Measurements from ENCODE around the gene CNPY1. TPM values are rescaled to one million over a fixed set of nuclear protein-coding genes. Genes with fewer than 3 reads are reported as not detected.

The CNPY1 gene
- total RNA-seq, 1 experiment from 2014 or later: not detected

GRCh38 chr7:155591055-155591775 is 44.9 kb upstream of the CNPY1 start:
- H3K4me2 ChIP-seq (ENCODE audit: insufficient read depth, insufficient read length, low read length): no peak overlapping the region
- H2BK5ac ChIP-seq (ENCODE audit: insufficient read length, low read length): no peak overlapping the region
- no peaks in the 10 kb centered on the region for H4K20me1 ChIP-seq (ENCODE audit: control insufficient read depth, insufficient read depth, insufficient read length)
- H3K27me3 Mint-ChIP-seq (ENCODE audit: low read depth): no peaks in the 10 kb centered on the region; the same call in none of the 2 replicates
- no peak overlapping the region for H3K18ac ChIP-seq (ENCODE audit: insufficient read length, low read depth, low read length)
- no peak overlapping the region for H2BK15ac ChIP-seq (ENCODE audit: low read depth, low read length)
- no peaks in the 10 kb centered on the region for H3K79me2 ChIP-seq (ENCODE audit: insufficient read depth, low read length)
- no peak overlapping the region for H3T11ph ChIP-seq (ENCODE audit: low read length)
- H3K27ac Mint-ChIP-seq: no peak overlapping the region
- no peak overlapping the region for H3K23ac ChIP-seq (ENCODE audit: insufficient read length, low read depth, low read length)
- H3K4ac ChIP-seq (ENCODE audit: low read depth, low read length): no peak overlapping the region
- no peaks in the 10 kb centered on the region for H3K9me3 ChIP-seq (ENCODE audit: control insufficient read depth, low read depth, low read length)
- H4K8ac ChIP-seq (replicated peaks; ENCODE audit: insufficient read length, low read depth, low read length): no peak overlapping the region
- no peak overlapping the region for H2AFZ ChIP-seq (ENCODE audit: low read length)
- H3K27ac ChIP-seq (ENCODE audit: insufficient read length, low read depth, low read length): no peak overlapping the region
- no peak overlapping the region for H4K91ac ChIP-seq (ENCODE audit: insufficient read length, low read depth, low read length)
- H3K4me1 ChIP-seq (ENCODE audit: insufficient read depth, low read length): peaks cover 4% of the 10 kb centered on the region; the same call in 1 of the 2 replicates
- H3K4me1 Mint-ChIP-seq: peaks cover 11 to 21% of the 10 kb centered on the region in 2 experiments
- no peaks in the 10 kb centered on the region; a peak in 1 of 7 replicates for H3K36me3 Mint-ChIP-seq (ENCODE audit: insufficient read depth in 1 of 3, low read depth in 3 of 3)
- no peak overlapping the region for H3K4me3 Mint-ChIP-seq
- no peaks in the 10 kb centered on the region for H3K23me2 ChIP-seq (ENCODE audit: insufficient read length, low read depth, low read length, poor library complexity, severe bottlenecking)
- no peak overlapping the region for H2BK120ac ChIP-seq (ENCODE audit: low read depth, low read length, poor library complexity, severe bottlenecking)
- WGBS (ENCODE audit: extremely low coverage, insufficient read length, low lambda C conversion rate): no CpG with 5 or more reads among the region's 14 CpGs
- H3K79me1 ChIP-seq (ENCODE audit: insufficient read depth, low read depth, low read length, poor library complexity, severe bottlenecking): no peaks in the 10 kb centered on the region
- no peak overlapping the region for H2BK12ac ChIP-seq (ENCODE audit: insufficient read length, low read depth, low read length)
- no peak for DNase-seq
- H3K27me3 ChIP-seq (ENCODE audit: insufficient read depth, low read length): no peaks in the 10 kb centered on the region
- no peak overlapping the region for H2BK20ac ChIP-seq (ENCODE audit: low read depth, low read length, poor library complexity, severe bottlenecking)
- TF ChIP-seq CTCF (conservative IDR thresholded peaks at IDR 0.05): no peak
- H4K5ac ChIP-seq (ENCODE audit: insufficient read length, low read depth, low read length): no peak overlapping the region
- H2AK5ac ChIP-seq (ENCODE audit: insufficient read length, low read length): no peak overlapping the region
- H3K56ac ChIP-seq (ENCODE audit: insufficient read length, low read depth, low read length): no peak overlapping the region
- no peak overlapping the region for H3K14ac ChIP-seq (ENCODE audit: insufficient read depth, low read length)
- no peak overlapping the region for H3K9ac ChIP-seq (ENCODE audit: extremely low read depth, insufficient read length, low read length)
- H3K9me3 Mint-ChIP-seq: no peaks in the 10 kb centered on the region

All from H9 (cell line).